ENCODE data around the gene CACUL1. TPM values are rescaled to one million over a fixed set of nuclear protein-coding genes. Genes with fewer than 3 reads are reported as not detected.
"Not testable (repeated sequence)": the region's sequence is repeated elsewhere in the genome, so short reads cannot be mapped to it uniquely, and the experiment has no call there.

CACUL1 gene
- 12.7 and 13.5 TPM in 2 replicates for total RNA-seq (2014; rRNA removed; shearing (Covaris generic))

DNA sequence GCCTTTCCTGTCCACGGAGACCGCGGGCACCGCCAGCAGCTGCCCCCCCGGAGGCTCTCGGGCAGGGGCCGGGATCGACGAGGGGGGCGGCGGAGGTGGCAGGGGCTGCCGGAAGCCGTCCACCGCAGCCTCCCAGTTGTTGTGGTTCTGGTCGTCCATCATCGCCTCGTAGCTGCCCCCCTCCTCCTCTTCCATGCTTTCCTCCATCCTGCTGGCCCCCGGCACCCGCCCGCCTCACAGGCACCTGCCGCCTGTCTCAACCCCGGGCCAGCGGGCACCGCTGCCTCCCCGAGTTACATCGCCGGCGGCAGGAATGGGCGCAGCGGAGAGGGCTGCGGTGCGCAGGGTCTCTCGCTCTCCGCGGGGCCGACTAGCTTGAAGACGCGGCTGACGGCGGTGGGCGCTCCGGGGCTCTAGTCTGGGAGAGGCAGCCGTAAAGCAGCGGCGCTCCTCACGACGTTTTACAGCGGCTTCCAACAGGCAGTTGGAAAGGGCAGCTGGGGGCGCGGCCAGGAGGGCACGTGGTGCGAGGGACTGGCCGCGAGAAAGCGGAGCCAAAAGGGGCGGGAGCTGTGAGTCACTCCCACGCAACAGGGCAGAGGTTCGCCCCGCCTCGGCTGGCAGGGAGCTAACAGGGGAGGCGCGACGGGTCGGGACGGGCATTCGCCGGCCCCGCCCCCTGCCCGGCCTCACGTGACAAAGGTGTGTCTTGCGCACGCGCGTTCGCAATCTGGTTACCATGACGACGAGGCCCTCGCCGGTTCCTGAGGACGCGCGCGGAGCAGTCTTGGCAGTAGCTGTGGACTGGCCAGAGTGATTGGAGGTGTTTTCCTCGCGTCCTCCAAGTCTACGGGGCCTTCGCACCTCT lies at the start of gene CACUL1:
Gene CACUL1 (minus strand): TSS at position 415 of the 868 bp plus-strand sequence. CDS start 208 bp downstream, at position 207.
- DNase-seq (ENCODE audit: low read depth), result peak; percentile 98

DNA sequence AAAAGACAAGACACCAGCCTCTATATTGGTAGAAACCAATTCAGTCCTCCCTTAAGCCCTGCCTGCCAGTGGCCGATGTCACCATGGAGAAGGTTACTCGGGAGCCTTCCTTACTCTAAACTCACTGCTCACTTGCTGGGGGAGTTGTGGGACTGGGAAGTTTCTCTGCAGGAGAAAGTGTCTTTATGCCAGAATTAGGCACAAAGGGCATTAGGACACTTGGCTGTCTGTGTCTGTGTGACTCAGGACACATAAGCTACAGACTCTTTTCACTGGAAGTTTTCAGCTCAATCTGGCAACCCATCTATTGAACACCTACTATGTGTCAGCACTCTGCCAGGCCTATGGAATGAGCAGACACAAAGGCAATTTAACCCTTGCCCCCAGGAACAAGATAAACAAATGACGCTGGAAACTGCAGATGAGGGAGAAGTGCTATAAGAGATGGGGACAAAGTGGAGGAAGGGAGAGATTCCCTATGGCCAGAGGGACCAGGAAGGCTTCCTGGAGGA lies 49.5 kb upstream of the CACUL1 start:
- no peak for DNase-seq (ENCODE audit: low read depth)

DNA sequence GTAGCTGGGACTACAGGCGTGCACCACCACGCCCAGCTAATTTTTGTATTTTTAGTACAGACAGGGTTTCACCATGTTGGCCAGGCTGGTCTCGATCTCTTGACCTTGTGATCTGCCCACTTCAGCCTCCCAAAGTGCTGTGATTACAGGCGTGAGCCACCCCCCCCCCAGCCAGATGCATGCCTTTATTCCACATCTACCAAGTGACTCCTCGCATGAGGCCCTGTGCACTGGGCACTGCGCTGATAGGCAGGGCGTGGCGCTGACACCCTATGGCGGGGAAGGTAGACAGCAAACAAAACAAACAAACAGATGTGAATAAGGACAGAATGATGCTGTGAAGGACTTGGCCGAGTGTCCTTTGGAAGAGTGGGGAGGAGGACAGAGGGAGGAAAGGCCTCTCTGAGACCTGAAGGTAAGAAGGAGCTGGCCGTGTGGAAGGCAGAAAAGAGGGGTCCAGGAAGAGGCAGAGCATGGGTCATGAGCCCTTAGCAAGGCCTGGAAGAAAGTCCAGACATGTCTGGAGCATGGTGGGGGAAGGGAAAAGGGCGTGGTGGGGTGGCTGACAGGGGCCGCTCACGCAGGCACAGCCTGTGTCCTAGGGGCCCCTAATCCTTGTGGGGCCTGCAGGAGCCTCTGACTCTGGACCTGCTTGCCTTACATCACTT lies 47.5 kb upstream of the CACUL1 start:
- no peak for DNase-seq (ENCODE audit: low read depth)

DNA sequence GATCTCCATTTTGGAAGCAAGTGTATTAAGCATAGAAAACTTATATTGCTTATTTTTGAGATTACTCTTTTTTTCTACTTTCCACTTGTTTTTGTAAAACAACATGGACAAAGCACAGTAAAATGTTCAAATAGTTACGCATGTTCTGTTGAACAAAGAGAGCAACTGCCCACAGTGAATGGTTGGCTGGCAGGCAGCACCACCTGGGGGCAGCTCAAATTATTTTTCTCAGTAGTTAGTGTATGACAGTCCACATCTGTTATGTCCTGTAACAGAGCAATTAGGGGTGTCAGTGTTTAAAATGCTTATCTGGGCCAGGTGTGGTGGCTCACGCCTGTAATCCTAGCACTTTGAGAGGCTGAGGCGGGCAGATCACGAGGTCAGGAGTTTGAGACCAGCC lies 46.1 kb upstream of the CACUL1 start:
- DNase-seq (ENCODE audit: low read depth), result peak; percentile 12

DNA sequence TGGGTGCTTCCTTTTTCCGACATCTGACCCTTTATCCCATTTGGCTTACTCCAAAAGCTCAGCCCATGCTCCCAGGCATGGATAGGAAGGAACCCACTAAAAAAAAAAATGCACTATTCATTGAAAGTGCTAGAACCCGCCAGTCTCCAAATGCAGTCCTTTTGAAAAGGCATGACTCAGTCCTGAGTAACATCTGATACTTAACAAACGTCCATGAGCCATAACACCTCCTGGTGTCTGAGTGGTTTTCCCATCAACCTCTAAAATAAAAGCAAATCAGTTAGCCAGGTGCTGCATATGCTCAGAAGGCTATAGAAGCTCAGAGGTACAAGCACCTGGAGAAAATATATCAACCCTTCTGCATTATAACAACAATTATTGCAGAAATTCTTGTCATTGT lies 45.0 kb upstream of the CACUL1 start:
- DNase-seq (ENCODE audit: low read depth), result peak; percentile 62

DNA sequence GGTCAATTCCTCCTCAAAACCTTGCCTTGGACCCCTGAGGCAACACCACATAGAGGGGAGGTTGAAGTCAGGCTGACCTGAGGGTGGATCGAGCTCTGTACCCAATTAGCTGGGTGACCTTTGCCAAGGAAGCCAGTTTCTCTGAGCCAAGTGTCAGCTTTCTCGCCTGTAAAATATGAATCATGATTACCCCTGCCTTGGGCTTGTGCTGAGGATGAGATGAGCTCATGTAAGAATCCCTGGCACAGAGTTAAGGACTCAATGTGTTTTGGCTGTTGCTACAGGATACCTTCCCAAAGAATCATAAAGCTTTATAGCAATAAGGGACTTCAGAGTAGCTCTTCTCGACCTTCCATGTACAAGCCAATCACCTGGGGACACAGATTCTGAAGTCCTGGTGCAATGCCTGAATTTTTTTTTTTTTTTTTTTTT lies 43.5 kb upstream of the CACUL1 start:
- peak; percentile 57 for DNase-seq (ENCODE audit: low read depth)

DNA sequence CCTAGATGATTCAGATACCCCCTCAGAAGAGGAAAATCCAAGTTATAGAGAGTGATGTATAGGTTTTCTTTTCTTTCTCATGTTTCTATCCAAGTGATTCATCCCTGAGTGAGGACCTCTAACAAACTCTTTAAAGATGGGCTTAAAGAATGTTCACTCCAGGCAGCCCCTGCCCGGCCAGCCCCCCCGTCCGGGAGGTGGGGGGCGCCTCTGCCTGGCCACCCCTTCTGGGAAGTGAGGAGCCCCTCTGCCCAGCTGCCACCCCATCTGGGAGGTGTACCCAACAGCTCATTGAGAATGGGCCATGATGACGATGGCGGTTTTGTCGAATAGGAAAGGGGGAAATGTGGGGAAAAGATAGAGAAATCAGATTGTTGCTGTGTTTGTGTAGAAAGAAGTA lies 40.2 kb upstream of the CACUL1 start:
- not testable (repeated sequence) for DNase-seq (ENCODE audit: low read depth)

DNA sequence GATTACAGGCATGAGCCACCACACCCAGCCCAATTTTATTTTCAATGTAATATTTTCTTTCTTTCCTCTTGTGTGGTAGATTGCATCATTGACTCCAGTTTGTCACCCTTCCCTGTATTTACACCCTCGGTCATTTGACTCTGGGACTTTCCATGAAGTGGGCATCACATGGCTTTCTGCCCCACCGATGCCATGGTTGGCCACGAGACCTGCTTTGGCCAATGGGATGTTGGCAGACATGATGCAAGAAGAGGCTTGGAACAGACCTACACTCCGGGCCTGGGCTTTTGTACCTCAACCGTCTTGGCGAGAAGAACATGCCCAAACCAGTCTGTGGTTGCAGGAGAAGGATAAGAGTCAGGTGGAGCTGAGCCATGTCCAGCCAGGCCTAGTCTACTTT lies 38.8 kb upstream of the CACUL1 start:
- no peak for DNase-seq (ENCODE audit: low read depth)

DNA sequence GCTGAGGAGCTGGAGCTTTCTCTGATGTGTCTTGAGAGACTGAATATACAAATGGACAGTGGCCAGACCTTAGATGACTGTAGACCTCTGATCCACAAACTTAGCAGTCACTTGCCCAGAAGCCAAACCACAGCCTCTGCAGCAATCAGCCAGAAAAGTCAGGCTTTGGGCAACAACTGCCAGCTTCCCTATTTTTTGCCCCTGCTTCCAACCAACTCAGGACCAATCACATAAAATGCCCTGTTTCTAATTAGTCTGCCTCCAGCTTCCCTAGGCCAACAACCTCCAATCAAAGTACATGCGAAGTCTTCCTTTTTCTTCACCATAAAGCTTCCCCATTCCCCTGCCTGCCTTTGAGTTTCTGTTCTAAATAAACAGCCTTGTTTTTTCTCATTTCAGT lies 37.8 kb upstream of the CACUL1 start:
- DNase-seq (ENCODE audit: low read depth), result peak; percentile 61

DNA sequence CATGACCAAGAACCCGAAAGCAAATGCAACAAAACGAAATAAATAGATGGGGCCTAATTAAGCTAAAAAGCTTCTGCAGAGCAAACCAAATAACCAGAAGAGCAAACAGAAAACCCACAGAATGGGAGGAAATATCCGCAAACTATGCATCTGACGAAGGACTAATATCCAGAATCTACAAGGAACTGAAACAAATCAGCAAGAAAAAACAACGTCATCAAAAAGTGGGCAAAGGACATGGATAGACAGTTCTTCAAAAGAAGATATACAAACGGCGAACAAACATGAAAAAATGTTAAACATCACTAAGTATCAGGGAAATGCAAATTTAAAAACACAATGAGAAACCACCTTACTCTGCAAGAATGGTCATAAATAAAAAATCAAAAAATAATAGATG lies 35.3 kb upstream of the CACUL1 start:
- no peak for DNase-seq (ENCODE audit: low read depth)

DNA sequence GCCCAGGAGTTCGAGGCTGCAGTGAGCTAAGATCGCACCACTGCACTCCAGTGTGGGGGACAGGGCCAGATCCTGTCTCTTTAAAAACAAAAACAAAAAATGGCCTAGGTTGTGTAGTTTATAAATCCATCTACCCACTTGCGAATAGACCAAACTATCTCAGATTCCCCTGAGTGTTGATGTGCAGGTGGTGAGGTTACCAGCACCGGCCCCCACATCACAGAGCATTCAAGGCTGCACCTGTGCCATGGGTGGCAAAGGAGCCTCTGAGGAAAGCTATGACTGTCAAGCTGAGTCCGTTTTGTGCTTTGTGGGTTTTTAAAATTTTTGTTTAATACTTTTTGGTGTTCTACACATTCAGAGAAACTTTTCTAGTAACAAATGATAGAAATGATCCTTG lies 30.8 kb upstream of the CACUL1 start:
- DNase-seq (ENCODE audit: low read depth), result no peak

DNA sequence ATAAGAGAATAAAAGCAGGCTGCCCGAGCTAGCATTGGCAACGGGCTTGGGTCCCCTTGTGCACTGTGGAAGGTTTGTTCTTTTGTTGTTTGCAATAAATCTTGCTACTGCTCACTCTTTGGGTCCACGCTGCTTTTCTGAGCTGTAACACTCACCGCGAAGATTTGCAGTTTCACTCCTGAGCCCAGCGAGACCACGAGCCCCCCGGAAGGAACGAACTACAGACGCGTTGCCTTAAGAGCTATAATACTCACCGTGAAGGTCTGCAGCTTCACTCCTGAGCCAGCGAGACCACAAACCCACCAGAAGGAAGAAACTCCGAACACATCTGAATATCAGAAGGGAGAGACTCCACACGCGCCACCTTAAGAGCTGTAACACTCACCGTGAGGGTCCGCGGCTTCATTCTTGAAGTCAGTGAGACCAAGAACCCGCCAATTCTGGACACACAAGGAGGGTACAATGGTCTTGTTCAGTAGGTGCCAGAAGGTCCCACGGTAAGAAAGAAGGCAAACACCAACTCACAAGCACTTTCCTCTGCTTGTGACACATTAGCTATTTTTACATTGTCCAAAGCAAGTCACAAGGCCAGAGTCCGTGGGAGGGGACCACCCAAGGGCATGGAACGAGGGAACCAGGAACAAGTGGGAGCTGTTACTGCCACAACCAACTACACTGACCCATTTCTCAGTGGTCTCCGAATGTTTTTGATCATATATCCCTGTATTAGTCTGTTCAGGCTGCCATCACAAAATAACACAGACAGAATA lies 29.2 kb upstream of the CACUL1 start:
- no peak for DNase-seq (ENCODE audit: low read depth)

DNA sequence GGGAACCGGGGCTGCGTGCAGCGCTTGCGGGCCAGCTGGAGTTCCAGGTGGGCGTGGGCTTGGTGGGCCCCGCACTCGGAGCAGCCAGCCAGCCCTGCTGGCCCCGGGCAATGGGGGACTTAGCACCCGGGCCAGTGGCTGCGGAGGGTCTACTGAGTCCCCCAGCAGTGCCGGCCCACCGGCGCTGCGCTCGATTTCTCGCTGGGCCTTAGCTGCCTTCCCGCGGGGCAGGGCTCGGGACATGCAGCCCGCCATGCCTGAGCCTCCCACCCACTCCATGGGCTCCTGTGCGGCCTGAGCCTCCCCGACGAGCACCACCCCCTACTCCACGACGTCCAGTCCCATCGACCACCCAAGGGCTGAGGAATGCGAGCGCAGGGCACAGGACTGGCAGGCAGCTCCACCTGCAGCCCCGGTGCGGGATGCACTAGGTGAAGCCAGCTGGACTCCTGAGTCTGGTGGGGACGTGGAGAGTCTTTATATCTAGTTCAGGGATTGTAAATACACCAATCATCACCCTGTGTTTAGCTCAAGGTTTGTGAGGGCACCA lies 28.2 kb upstream of the CACUL1 start:
- DNase-seq (ENCODE audit: low read depth), result not testable (repeated sequence)

DNA sequence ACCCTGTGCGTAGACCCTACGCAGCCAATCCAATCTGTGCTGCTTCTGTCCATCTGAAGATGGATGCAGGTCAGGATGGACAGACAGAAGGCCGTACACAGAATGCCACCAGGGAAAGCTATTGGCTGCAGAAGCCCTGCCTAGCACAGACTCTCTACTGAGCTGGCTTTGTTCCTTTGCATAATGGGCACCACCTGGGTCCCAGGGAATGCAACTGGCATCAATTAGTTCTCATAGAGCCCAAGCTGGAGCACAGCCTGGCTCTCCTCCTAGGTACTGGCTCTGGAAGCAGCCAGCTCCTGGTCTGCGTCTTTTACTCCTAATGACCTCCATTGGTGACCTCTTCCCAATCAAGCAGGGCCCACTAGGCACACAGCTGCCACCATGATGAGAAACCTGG lies 26.8 kb upstream of the CACUL1 start:
- DNase-seq (ENCODE audit: low read depth), result no peak

DNA sequence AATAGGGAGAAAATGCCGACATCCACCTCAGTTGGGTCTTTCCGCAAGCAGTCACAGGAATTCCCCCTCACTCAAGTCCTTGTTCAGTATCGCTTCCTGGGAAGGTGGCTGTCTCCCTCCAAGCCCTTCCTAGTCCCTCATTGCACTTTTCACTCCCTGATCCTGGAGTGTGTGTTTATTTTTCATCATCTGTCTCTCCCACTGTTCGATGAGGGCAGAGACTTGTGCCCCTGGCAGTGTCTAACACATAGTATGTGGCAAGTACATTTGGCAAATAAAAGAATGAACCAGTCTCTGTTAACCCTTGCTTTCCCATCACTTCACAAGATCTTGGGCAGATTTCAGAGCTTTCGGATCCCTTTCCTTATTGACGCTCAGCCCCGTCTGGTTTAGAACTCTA lies 24.0 kb upstream of the CACUL1 start:
- DNase-seq (ENCODE audit: low read depth), result no peak

DNA sequence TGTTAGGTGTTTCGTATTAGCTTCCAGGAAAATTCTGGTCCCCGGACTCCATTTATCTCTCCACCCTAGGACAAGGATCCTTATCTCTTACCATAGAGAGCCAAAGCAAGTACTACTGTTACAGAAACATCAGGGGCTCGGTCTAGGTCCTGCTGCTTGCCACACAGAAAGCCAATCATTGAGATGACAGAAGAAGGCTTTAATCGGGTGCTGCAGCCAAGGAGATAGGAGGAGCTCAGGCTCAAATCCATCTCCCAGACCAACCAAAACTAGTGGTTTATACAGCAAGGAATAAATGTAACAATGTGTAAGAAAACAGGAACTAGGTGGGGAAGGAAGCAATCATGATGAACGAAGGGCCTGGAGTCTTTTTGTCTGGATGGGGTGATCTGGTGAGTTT lies 22.2 kb upstream of the CACUL1 start:
- no peak for DNase-seq (ENCODE audit: low read depth)

DNA sequence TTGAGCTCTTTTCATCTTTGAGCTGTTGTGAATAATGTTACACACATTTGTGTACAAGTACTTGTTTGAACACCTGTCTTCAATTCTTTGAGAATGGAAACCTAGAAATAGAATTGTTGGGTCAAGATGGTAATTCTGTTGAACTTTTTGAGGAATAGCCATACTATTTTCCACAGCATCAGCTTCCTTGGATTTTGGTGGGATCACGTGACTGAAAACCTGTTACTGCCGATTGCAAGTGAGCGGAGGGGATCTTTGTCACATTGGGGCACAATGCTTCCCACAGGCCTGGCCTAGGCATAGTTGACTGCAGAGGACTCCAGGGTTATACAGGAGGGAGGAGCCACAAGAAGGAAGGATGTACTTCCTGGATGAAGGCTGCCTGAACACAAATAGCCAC lies 21.3 kb upstream of the CACUL1 start:
- DNase-seq (ENCODE audit: low read depth), result no peak

DNA sequence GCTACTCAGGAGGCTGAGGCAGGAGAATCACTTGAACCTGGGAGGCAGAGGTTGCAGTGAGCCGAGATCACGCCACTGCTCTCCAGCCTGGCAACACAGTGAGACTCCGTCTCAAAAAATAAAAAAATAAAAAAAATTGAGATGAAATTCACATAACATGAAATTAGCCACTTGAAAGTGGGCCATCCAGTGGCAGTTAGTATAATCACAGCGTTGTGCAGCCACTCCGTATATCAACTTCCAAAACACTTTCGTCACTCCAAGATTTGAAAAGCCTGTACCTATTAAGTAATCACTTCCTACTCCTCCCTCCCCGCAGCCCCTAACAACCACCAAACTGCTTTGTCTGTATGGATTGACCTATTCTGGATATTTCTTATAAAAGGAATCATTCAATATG lies 20.7 kb upstream of the CACUL1 start:
- DNase-seq (ENCODE audit: low read depth), result no peak

DNA sequence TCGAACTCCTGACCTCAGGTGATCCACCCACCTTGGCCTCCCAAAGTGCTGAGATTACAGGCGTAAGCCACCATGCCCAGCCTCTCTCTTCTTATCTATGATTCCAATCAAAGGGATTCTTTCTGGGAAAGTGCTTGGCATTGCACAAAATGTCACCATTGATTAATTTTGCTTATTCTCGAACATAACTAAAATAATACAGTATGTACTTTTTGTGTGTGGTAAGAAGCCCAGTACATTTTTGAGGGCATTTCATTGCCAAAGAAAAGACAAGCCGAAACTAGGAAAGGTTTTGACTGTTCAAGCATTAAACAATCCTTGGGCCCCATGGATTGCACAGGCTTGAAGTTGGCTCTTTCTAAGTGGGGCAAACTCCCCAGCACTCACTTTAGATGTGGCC lies 18.3 kb upstream of the CACUL1 start:
- no peak for DNase-seq (ENCODE audit: low read depth)

DNA sequence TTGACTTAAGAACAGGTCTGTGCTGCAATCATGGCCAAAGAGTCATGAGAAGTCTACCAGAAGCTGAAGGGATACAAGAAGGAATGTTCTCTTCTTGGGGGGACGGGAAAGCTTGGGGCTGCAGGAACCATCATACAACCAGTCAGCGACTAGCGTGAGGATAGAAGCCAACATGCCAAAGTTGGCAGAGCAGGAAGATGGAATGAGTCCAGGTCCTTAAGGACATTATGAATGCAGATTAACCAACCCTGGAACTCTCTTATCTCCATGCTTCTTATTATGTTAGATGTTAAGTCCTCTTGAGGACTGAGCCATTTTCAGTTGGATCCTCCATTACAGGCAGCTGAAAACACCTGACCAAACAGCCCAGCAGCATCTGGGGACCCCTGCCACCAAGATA lies 17.2 kb upstream of the CACUL1 start:
- no peak for DNase-seq (ENCODE audit: low read depth)

DNA sequence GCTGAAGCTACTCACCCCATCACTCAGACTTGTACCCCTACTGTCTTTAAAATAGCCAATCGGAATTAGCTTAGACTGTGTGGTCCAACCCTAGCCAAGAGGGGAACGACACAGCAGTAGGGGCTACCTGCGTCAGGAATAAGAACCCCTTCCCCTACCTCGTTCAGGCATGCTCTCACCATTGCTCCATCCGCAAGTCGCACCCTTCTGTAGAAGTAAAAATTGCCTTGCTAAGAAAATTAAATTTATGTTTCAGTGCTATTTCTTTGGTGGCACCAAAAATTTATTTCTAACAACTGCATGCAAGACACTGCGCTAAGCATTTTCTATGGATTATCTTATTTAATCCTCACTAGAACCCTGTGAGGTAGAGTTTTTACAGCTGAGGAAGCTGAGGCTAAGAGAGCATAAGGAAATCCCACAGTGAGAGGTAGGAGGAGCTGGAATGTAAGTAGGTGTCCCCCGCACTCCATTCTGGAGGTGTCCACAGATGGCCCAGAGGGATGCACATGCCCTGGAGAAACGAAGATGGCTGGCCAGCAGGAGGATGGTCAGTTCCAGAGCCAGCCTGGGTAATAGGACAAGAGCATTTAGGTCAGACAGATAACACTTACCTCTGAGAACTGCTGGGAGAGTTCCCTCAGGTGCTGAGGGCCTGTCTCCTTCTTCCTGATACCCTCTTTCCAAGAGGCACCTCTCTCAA lies 15.3 kb upstream of the CACUL1 start:
- DNase-seq (ENCODE audit: low read depth), result no peak

Measured in RPMI7951 (cell line).